HEK293 (cell line): ENCODE data around the gene HOXC10.

Source experiments
- KLF16 ChIP-seq: fragments of 450-650 bp; formaldehyde crosslinking; IDR thresholded peaks from 2 replicates; pipeline ENCODE4 v1.5.1; 2017; ENCODE audit warnings: missing biosample characterization, missing genetic modification characterization
- MEIS1 ChIP-seq: sonication (generic); formaldehyde crosslinking; IDR thresholded peaks from 2 replicates; pipeline ENCODE4 v1.8.1; 2022; ENCODE audit warnings: missing genetic modification reagents, mild to moderate bottlenecking, borderline replicate concordance
- MYNN ChIP-seq: fragments of 450-650 bp; formaldehyde crosslinking; IDR thresholded peaks from 2 replicates; pipeline ENCODE4 v1.5.1; 2016; ENCODE audit warnings: missing biosample characterization, missing genetic modification characterization, borderline replicate concordance
- TSHZ1 ChIP-seq: fragments of 450-650 bp; formaldehyde crosslinking; IDR thresholded peaks from 2 replicates; pipeline ENCODE4 v1.5.1; 2016; ENCODE audit warnings: missing biosample characterization, missing genetic modification characterization, borderline replicate concordance
- ZBTB11 ChIP-seq: fragments of 450-650 bp; formaldehyde crosslinking; conservative IDR thresholded peaks from 2 replicates; pipeline ENCODE4 v1.5.1; 2016; ENCODE audit warnings: low read depth, missing biosample characterization, missing genetic modification characterization
- ZBTB20 ChIP-seq: fragments of 450-650 bp; formaldehyde crosslinking; IDR thresholded peaks from 2 replicates; pipeline ENCODE4 v1.5.1; 2016; ENCODE audit warnings: missing biosample characterization, missing genetic modification characterization
- ZFP69B ChIP-seq: fragments of 450-650 bp; formaldehyde crosslinking; IDR thresholded peaks from 2 replicates; pipeline ENCODE4 v1.5.1; 2016; ENCODE audit warnings: missing biosample characterization, missing genetic modification characterization
- ZNF138 ChIP-seq: fragments of 450-650 bp; formaldehyde crosslinking; IDR thresholded peaks from 2 replicates; pipeline ENCODE4 v1.5.1; 2016; ENCODE audit warnings: missing biosample characterization, missing genetic modification characterization, borderline replicate concordance
- ZNF394 ChIP-seq: fragments of 450-650 bp; formaldehyde crosslinking; IDR thresholded peaks from 2 replicates; pipeline ENCODE4 v1.5.1; 2016; ENCODE audit warnings: missing biosample characterization, missing genetic modification characterization, mild to moderate bottlenecking, moderate library complexity, borderline replicate concordance
- ZNF518A ChIP-seq: fragments of 450-650 bp; formaldehyde crosslinking; conservative IDR thresholded peaks from 2 replicates; pipeline ENCODE4 v1.5.1; 2016; ENCODE audit warnings: low read depth, missing biosample characterization, missing genetic modification characterization
- ZNF561 ChIP-seq: fragments of 450-650 bp; IDR thresholded peaks from 2 replicates; pipeline ENCODE4 v1.5.1; 2018; ENCODE audit warnings: missing biosample characterization, missing genetic modification characterization, borderline replicate concordance
- ZNF596 ChIP-seq: fragments of 450-650 bp; IDR thresholded peaks from 2 replicates; pipeline ENCODE4 v1.5.0; 2018; ENCODE audit warnings: missing biosample characterization, mild to moderate bottlenecking, missing genetic modification characterization, moderate library complexity
- ZNF624 ChIP-seq: fragments of 450-650 bp; formaldehyde crosslinking; IDR thresholded peaks from 2 replicates; pipeline ENCODE4 v1.5.1; 2017; ENCODE audit warnings: missing biosample characterization, missing genetic modification characterization
- ZNF626 ChIP-seq: fragments of 450-650 bp; sonication (Bioruptor Pico); formaldehyde crosslinking; IDR thresholded peaks from 2 replicates; pipeline ENCODE4 v1.5.1; 2018; ENCODE audit warnings: missing biosample characterization, missing genetic modification characterization, inconsistent platforms
- ZNF692 ChIP-seq: fragments of 450-650 bp; formaldehyde crosslinking; IDR thresholded peaks from 2 replicates; pipeline ENCODE4 v1.5.1; 2016; ENCODE audit warnings: missing biosample characterization, missing genetic modification characterization
- ZNF776 ChIP-seq: fragments of 450-650 bp; formaldehyde crosslinking; IDR thresholded peaks from 2 replicates; pipeline ENCODE4 v1.5.0; 2017; ENCODE audit warnings: missing biosample characterization, missing genetic modification characterization, borderline replicate concordance
- ZNF791 ChIP-seq: fragments of 450-650 bp; formaldehyde crosslinking; IDR thresholded peaks from 2 replicates; pipeline ENCODE4 v1.5.1; 2016; ENCODE audit warnings: missing biosample characterization, missing genetic modification characterization
- ZNF830 ChIP-seq: fragments of 450-650 bp; IDR thresholded peaks from 2 replicates; pipeline ENCODE4 v1.5.0; 2018; ENCODE audit warnings: missing biosample characterization, missing genetic modification characterization, low read depth, mild to moderate bottlenecking, moderate library complexity
- TF ChIP-seq, protein P1 (sequence below): fragments of 450-650 bp; formaldehyde crosslinking; IDR thresholded peaks from 2 replicates; pipeline ENCODE4 v1.5.1; 2016; ENCODE audit warnings: missing biosample characterization, missing genetic modification characterization
- TF ChIP-seq, protein P2 (sequence below): fragments of 450-650 bp; formaldehyde crosslinking; IDR thresholded peaks from 2 replicates; pipeline ENCODE4 v1.5.1; 2016; ENCODE audit warnings: missing biosample characterization, missing genetic modification characterization

The HOXC10 gene

GRCh38 chr12:53990311-53991076, 5.5 kb downstream of the HOXC10 start (continued):
- TF ChIP-seq ZNF692 (no peak), ZNF791 (tag by site-specific recombination) (no peak), ZNF776 (no peak), ZBTB11 (peak; percentile 29; the same call in 1 of the 2 replicates), ZNF561 (peak; percentile 72), ZFP69B (tag by site-specific recombination) (no peak), ZNF394 (tag by site-specific recombination) (no peak), ZNF830 (tag by site-specific recombination) (no peak), ZNF596 (peak; percentile 46; the same call in 1 of the 2 replicates), MYNN (tag by site-specific recombination) (no peak), ZNF138 (tag by site-specific recombination) (no peak), ZNF518A (tag by site-specific recombination) (no peak), KLF16 (tag by site-specific recombination) (no peak), ZNF624 (no peak), TSHZ1 (tag by site-specific recombination) (0 out of 2 replicates have a peak, but pooled peaks have one; percentile 53), ZBTB20 (tag by site-specific recombination) (no peak), ZNF626 (tag by site-specific recombination) (no peak), MEIS1 (no peak)
- TF ChIP-seq, protein P1, sequence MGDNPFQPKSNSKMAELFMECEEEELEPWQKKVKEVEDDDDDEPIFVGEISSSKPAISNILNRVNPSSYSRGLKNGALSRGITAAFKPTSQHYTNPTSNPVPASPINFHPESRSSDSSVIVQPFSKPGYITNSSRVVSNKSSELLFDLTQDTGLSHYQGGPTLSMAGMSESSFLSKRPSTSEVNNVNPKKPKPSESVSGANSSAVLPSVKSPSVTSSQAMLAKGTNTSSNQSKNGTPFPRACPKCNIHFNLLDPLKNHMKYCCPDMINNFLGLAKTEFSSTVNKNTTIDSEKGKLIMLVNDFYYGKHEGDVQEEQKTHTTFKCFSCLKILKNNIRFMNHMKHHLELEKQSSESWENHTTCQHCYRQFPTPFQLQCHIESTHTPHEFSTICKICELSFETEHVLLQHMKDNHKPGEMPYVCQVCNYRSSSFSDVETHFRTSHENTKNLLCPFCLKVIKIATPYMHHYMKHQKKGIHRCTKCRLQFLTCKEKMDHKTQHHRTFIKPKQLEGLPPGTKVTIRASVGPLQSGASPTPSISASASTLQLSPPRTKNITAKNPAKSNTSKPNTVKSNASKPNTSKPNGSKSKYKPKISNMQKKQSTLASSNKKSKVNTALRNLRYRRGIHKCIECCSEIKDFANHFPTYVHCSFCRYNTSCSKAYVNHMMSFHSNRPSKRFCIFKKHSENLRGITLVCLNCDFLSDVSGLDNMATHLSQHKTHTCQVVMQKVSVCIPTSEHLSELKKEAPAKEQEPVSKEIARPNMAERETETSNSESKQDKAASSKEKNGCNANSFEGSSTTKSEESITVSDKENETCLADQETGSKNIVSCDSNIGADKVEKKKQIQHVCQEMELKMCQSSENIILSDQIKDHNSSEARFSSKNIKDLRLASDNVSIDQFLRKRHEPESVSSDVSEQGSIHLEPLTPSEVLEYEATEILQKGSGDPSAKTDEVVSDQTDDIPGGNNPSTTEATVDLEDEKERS, result no peak
- TF ChIP-seq, protein P2, sequence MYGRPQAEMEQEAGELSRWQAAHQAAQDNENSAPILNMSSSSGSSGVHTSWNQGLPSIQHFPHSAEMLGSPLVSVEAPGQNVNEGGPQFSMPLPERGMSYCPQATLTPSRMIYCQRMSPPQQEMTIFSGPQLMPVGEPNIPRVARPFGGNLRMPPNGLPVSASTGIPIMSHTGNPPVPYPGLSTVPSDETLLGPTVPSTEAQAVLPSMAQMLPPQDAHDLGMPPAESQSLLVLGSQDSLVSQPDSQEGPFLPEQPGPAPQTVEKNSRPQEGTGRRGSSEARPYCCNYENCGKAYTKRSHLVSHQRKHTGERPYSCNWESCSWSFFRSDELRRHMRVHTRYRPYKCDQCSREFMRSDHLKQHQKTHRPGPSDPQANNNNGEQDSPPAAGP (tag by site-specific recombination), result no peak
